ENCODE results near the gene CYTH1. TPM values are rescaled to one million over a fixed set of nuclear protein-coding genes. Genes with fewer than 3 reads are reported as not detected.

The CYTH1 gene
- total RNA-seq, 1 experiment from 2014 or later = 34.3 TPM

DNA sequence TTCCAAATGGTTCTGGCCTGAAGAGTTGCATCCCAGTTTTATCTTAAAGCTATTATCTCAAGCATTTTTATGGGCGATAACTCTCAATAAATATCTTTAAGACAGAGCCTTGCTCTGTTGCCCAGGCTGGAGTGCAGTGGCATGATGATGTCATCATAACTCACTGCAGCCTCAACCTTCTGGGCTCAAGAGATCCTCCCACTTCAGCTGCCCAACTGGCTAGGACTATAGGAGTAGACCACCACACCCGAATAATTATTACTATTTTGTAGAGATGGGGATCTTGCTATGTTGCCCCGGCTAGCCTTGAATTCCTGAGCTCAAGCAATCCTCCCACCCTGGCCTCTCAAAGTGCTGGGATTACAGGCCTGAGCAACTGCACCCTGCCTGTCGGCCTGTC lies 26.1 kb upstream of the CYTH1 start:
- no peaks in the 10 kb centered on the region for H3K4me1 ChIP-seq (ENCODE audit: control insufficient read depth in 1 of 2, insufficient read depth in 2 of 2, low read length in 2 of 2)
- no peak for TF ChIP-seq ZNF274 (IDR thresholded peaks at IDR 0.05; ENCODE audit: low read depth, low read length)
- no peak for TF ChIP-seq POLR2AphosphoS5 (IDR thresholded peaks at IDR 0.05; ENCODE audit: low read depth, low read length)
- TF ChIP-seq SIN3A (IDR thresholded peaks at IDR 0.05; ENCODE audit: low read depth) = no peak
- TF ChIP-seq EZH2phosphoT487 (IDR thresholded peaks at IDR 0.05; ENCODE audit: borderline replicate concordance) = no peak
- POLR2A ChIA-PET = no interaction called here
- no peaks in the 10 kb centered on the region for H3K9me3 ChIP-seq (ENCODE audit: control insufficient read depth in 1 of 2, insufficient read depth in 1 of 2, low read depth in 1 of 2, low read length in 2 of 2)
- RAD21 ChIA-PET (ENCODE audit: low non-redundant PET in 1 of 2, low total read pairs in 2 of 2, uncharacterized antibody in 2 of 2, unreplicated experiment in 2 of 2) = no interaction called here
- H3K27me3 ChIP-seq (ENCODE audit: insufficient read depth, low read length) = no peaks in the 10 kb centered on the region
- no peak overlapping the region for H3K27ac ChIP-seq (ENCODE audit: low read depth, low read length)
- peak; percentile 35; the same call in 1 of the 2 replicates for ATAC-seq
- no TSS peak for BruUV-seq (replicated peaks)
- no peak for DNase-seq (ENCODE audit: low read depth, low spot score)
- H3K4me2 ChIP-seq (ENCODE audit: low read length) = no peak overlapping the region
- no peak overlapping the region for H3K4me3 ChIP-seq (replicated peaks in 1 of 2; ENCODE audit: low read depth in 1 of 2, low read length in 2 of 2)
- H2AFZ ChIP-seq (ENCODE audit: low read depth, low read length, poor library complexity, severe bottlenecking) = no peak overlapping the region
- peaks cover 66% of the 10 kb centered on the region; the same call in 1 of the 2 replicates for H3K79me2 ChIP-seq (ENCODE audit: insufficient read depth, low read length)
- intact Hi-C loops (cut with micrococcal nuclease) = no loop called here
- H3K9me2 ChIP-seq (ENCODE audit: insufficient read depth) = no peaks in the 10 kb centered on the region
- no peak overlapping the region for H3K9ac ChIP-seq (ENCODE audit: low read length)
- CTCF ChIA-PET = no interaction called here
- peaks cover 4% of the 10 kb centered on the region; the same call in 1 of the 2 replicates for H4K20me1 ChIP-seq (ENCODE audit: insufficient read depth)
- peaks cover 70 to 92% of the 10 kb centered on the region in 2 experiments for H3K36me3 ChIP-seq (ENCODE audit: control insufficient read depth in 1 of 2, insufficient read depth in 2 of 2, low read length in 2 of 2)

DNA sequence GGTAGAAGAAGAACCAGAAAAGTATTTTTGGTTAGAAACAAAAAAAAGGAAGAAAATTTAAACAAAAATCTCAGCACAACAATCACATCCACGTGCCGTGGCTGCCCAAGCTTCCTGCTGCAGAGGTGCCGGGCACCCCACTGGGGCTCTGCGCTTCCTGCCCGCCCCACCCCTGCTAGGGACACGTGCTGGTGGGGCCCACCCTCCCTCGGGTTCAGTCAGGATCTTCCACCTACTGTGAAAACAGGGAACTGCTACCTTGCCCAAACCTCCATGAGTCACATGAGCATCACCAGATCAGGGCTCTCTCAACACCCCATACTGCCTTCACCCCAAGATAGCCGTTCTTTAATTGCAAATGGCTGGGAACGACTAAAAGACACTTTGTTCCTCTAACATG lies 24.4 kb upstream of the CYTH1 start:
- Histone ChIP-seq H3K9me3 (ENCODE audit: control insufficient read depth in 1 of 2, insufficient read depth in 1 of 2, low read depth in 1 of 2, low read length in 2 of 2) (no peaks in the 10 kb centered on the region), H3K4me1 (ENCODE audit: control insufficient read depth in 1 of 2, insufficient read depth in 2 of 2, low read length in 2 of 2) (no peaks in the 10 kb centered on the region), H3K27me3 (ENCODE audit: insufficient read depth, low read length) (no peaks in the 10 kb centered on the region), H3K4me3 (replicated peaks in 1 of 2; ENCODE audit: low read depth in 1 of 2, low read length in 2 of 2) (no peak overlapping the region), H3K4me2 (ENCODE audit: low read length) (no peak overlapping the region), H3K36me3 (ENCODE audit: control insufficient read depth in 1 of 2, insufficient read depth in 2 of 2, low read length in 2 of 2) (peaks cover 65 to 89% of the 10 kb centered on the region in 2 experiments), H4K20me1 (ENCODE audit: insufficient read depth) (peaks cover 4% of the 10 kb centered on the region; the same call in 1 of the 2 replicates), H3K79me2 (ENCODE audit: insufficient read depth, low read length) (peaks cover 80% of the 10 kb centered on the region; the same call in 1 of the 2 replicates), H3K9ac (ENCODE audit: low read length) (no peak overlapping the region), H3K27ac (ENCODE audit: low read depth, low read length) (no peak overlapping the region), H2AFZ (ENCODE audit: low read depth, low read length, poor library complexity, severe bottlenecking) (no peak overlapping the region), H3K9me2 (ENCODE audit: insufficient read depth) (no peaks in the 10 kb centered on the region)
- CTCF ChIA-PET = no interaction called here
- RAD21 ChIA-PET (ENCODE audit: low non-redundant PET in 1 of 2, low total read pairs in 2 of 2, uncharacterized antibody in 2 of 2, unreplicated experiment in 2 of 2) = no interaction called here
- POLR2A ChIA-PET = no interaction called here
- ATAC-seq (peak; percentile 45), DNase-seq (ENCODE audit: low read depth, low spot score) (no peak)
- BruUV-seq (replicated peaks) = TSS peak; percentile 10
- intact Hi-C loops (cut with micrococcal nuclease) = no loop called here
- TF ChIP-seq, protein P1, sequence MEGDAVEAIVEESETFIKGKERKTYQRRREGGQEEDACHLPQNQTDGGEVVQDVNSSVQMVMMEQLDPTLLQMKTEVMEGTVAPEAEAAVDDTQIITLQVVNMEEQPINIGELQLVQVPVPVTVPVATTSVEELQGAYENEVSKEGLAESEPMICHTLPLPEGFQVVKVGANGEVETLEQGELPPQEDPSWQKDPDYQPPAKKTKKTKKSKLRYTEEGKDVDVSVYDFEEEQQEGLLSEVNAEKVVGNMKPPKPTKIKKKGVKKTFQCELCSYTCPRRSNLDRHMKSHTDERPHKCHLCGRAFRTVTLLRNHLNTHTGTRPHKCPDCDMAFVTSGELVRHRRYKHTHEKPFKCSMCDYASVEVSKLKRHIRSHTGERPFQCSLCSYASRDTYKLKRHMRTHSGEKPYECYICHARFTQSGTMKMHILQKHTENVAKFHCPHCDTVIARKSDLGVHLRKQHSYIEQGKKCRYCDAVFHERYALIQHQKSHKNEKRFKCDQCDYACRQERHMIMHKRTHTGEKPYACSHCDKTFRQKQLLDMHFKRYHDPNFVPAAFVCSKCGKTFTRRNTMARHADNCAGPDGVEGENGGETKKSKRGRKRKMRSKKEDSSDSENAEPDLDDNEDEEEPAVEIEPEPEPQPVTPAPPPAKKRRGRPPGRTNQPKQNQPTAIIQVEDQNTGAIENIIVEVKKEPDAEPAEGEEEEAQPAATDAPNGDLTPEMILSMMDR (IDR thresholded peaks at IDR 0.05 in 2 of 3, conservative IDR thresholded peaks at IDR 0.05 in 1 of 3; ENCODE audit: borderline replicate concordance in 1 of 3, insufficient read depth in 1 of 3, low read depth in 2 of 3, low read length in 2 of 3) = peak in 2 of 3 experiments; percentile 7 to 17; a peak in 1 of 6 replicates
- TF ChIP-seq, protein P2, sequence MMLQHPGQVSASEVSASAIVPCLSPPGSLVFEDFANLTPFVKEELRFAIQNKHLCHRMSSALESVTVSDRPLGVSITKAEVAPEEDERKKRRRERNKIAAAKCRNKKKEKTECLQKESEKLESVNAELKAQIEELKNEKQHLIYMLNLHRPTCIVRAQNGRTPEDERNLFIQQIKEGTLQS (IDR thresholded peaks at IDR 0.05) = no peak
- TF ChIP-seq SP1 (IDR thresholded peaks at IDR 0.05; ENCODE audit: low read depth) (no peak), EZH2phosphoT487 (IDR thresholded peaks at IDR 0.05; ENCODE audit: borderline replicate concordance) (no peak)

All from HCT116 (cell line).